Cardiac fibroblast (primary cell): ENCODE measurements around the gene RUFY1.

ENCODE experiments used
- DNase-seq, 2 donors: peaks; one replicate each; pipeline versions ENCODE4 v3.0.0 to v3.0.0-alpha.2; 2010; ENCODE audit warnings: low read depth in 2 of 2
- H3K4me3 ChIP-seq, 2 donors: replicated peaks in 1 of 2; 1 replicate in 1 of 2; 2 replicates in 1 of 2; pipeline ENCODE4 v1.5.1; 2011; ENCODE audit warnings: low read depth in 2 of 2, low read length in 2 of 2, mild to moderate bottlenecking in 2 of 2, moderate library complexity in 1 of 2
- CTCF ChIP-seq: IDR thresholded peaks from one replicate; pipeline ENCODE4 v1.5.1; 2011; ENCODE audit warnings: low read depth, mild to moderate bottlenecking, low read length, inconsistent platforms

RUFY1 gene

GRCh38 chr5:179606071-179606909 lies 55.9 kb downstream of the RUFY1 start:
- no peak overlapping the region for H3K4me3 ChIP-seq
- no peak for TF ChIP-seq CTCF
- no peak for DNase-seq

GRCh38 chr5:179606910-179607159 lies 56.5 kb downstream of the RUFY1 start:
- no peak overlapping the region for H3K4me3 ChIP-seq
- no peak for DNase-seq
- no peak for TF ChIP-seq CTCF

GRCh38 chr5:179607160-179607931 lies 57.0 kb downstream of the RUFY1 start:
- peak; percentile 26 to 44 for DNase-seq
- TF ChIP-seq CTCF: no peak
- H3K4me3 ChIP-seq: no peak overlapping the region

GRCh38 chr5:179608131-179608581 lies 57.8 kb downstream of the RUFY1 start:
- no peak overlapping the region for H3K4me3 ChIP-seq
- peak; percentile 35 to 36 for DNase-seq
- TF ChIP-seq CTCF: no peak

- H3K4me3 ChIP-seq: no peak overlapping the region
- no peak for DNase-seq
- no peak for TF ChIP-seq CTCF
Observed at GRCh38 chr5:179609834-179610108, 59.4 kb downstream of the RUFY1 start.

GRCh38 chr5:179610109-179610902 lies 60.0 kb downstream of the RUFY1 start:
- no peak for DNase-seq
- no peak overlapping the region for H3K4me3 ChIP-seq
- no peak for TF ChIP-seq CTCF
